Suppressor macrophage treated with lipopolysaccharide for 1 hour (primary cell): ENCODE measurements around the gene KIF2B.
"Not testable (repeated sequence)": the region's sequence is repeated elsewhere in the genome, so short reads cannot be mapped to it uniquely, and the experiment has no call there.

Experiments
- DNase-seq, 3 donors: peaks; one replicate each; pipeline ENCODE4 v3.0.0-alpha.2; 2020 to 2022

KIF2B gene, protein sequence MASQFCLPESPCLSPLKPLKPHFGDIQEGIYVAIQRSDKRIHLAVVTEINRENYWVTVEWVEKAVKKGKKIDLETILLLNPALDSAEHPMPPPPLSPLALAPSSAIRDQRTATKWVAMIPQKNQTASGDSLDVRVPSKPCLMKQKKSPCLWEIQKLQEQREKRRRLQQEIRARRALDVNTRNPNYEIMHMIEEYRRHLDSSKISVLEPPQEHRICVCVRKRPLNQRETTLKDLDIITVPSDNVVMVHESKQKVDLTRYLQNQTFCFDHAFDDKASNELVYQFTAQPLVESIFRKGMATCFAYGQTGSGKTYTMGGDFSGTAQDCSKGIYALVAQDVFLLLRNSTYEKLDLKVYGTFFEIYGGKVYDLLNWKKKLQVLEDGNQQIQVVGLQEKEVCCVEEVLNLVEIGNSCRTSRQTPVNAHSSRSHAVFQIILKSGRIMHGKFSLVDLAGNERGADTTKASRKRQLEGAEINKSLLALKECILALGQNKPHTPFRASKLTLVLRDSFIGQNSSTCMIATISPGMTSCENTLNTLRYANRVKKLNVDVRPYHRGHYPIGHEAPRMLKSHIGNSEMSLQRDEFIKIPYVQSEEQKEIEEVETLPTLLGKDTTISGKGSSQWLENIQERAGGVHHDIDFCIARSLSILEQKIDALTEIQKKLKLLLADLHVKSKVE

GRCh38 chr17:53822764-53823163 is at the start of gene KIF2B:
TSS of gene KIF2B (plus strand) at chr17:53822927. CDS start at chr17:53823034, 107 bp downstream.
- no peak for DNase-seq

GRCh38 chr17:53780320-53780719 is 42.4 kb upstream of the KIF2B start:
- no peak for DNase-seq

DNA sequence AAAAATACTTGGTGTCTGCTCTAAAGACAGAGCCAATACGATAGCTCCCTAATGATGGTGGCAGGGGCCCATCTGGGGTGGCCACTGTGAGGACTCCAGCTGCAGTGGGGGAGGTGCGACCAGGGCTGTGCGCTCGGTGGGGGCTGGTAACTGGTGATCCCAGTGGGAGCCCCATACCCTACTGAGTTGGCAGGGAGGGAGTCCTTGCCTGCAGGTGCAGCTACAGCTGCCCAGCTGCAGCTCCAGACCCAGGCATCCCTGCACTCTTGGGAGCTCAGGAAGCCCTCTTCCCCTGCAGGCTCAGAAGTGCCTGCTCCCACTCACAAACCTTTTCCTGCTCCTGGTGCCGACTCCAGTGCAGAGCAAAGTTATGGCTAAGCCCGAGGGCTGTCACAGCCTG is 31.2 kb upstream of the KIF2B start:
- DNase-seq: no peak

- no peak for DNase-seq
Measured at GRCh38 chr17:53792451-53792850, 30.3 kb upstream of the KIF2B start.

GRCh38 chr17:53792997-53793396 is 29.7 kb upstream of the KIF2B start:
- no peak for DNase-seq

DNA sequence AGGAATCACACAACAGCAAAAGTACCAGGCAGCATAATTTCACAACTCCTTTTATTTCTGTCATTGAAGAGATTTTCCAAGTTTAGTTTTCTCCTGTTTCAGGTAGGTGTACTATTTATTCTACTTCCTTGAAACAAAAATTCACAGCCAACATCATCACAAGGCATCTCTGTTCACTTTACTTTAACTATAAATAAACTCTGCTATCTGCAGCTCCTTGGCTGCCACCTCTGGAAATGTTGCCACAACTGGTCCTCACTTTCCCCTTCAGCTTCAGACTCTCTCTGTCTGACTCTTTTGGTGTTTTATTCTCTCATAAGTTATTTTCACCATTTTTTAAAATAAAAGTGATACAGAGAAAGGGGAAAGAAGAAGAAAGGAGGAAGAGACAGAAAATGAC is 27.9 kb upstream of the KIF2B start:
- no peak for DNase-seq

DNA sequence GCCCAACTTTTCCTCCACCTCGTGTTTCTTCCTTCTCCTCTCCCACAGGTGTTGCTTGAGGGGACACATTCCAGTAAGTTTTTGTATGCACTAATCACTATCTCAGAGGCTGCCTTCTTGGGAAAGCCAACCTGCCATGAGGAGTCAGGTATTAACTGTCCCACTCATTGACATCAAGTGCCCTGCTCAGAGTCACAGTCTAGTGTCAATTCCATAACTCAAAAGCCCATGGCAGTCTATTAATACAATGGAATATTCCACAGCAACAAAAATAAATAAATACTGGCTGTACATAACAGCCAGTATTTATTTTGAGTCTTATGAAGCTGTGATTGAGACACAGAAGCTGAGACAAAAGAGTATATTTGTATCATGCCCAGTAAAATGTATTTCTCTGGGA is 26.1 kb upstream of the KIF2B start:
- no peak for DNase-seq

DNA sequence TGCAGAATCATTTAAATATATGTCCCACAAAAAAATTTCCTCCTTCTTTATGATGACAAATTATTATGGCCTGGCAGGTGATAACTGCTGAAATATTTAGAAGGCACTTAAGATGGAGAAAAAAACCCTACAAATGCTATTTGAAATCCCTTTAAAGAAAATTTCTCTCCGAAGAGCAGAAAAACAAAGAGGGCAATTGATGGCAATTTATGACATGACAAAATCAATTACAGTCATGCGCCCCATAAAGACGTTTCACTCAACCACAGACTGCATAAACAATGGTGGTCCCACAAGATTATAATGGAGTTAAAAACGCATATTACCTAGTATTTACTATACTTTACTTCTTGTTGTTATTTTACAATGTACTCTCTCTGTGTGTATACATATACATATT is 25.2 kb upstream of the KIF2B start:
- DNase-seq: no peak

DNA sequence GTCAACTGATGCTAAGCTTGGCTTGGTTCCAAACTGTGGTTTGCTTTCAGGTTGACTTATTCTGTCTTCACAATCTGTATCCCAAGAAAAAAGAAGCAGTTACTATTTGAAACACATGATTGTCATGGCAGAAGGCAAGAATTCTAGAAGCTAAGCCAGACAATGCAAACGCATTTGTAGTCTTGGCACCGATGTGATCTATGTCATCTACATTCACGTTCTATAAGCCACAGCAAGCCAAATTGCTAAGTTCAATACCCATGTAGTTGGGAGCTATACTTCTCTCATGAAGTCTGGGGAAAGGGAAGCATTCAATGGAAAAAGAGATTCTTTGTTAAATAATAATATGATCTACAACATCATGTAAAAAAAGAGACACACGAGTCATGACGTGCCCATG is 18.3 kb upstream of the KIF2B start:
- DNase-seq: no peak

GRCh38 chr17:53806473-53806872 is 16.3 kb upstream of the KIF2B start:
- no peak for DNase-seq

DNA sequence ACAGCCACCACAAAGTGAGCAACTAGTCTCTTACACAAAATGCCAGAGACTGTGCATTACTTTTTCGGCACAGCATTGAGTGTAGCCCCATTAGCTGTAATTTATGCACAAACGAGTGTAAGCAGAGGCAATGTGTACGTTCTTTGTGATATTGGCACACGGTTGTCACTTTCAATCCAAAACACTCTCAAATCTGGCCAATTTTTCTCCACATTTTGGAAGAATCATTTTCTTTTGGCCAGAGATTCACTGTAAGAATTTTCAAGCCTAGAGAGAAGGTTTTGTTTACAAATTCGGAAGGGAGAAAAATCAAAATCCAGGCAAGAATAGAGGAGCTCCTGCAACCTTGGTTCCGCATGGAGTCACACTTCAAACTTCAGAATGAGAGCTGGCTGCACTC is 15.4 kb upstream of the KIF2B start:
- DNase-seq: no peak

- DNase-seq: no peak
Measured at GRCh38 chr17:53818271-53818670, 4.5 kb upstream of the KIF2B start.

DNA sequence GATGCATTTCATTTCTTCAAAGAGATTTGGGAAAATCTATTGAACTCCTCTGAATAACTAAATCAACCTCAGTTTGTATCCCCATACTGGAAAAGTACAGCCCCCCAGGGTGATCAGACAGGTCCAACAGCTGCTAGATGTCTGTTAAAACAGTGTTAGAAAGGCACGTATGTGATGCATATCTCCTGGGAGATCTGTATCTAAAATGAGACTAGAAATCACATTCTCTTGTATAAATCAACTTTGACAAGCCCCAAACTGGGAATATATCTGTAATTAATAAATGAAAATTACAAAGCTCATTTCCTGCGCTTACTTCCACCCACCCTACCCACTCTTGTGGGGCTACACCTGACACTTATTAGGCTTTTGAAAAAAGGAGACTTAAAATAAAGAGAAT is 3.8 kb upstream of the KIF2B start:
- DNase-seq: no peak

DNA sequence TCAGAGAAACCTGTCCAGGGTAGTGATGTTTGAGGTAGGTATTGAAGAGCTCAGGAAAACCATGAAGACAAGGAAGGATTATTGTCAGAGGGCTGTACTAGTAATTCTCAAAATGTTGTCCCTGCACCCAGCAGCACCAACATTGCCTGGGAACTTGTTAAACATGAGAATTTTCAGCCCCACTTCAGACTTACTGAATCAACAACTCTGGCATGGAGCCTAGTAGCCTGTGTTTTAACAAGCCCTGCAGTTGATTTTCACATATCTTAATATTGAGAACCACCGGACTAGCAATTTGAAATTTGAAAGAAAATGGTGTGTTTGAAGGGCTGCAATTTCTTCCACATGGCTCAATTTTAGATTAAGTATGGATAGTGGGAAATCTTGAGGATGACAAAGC is 2.8 kb upstream of the KIF2B start:
- no peak for DNase-seq

DNA sequence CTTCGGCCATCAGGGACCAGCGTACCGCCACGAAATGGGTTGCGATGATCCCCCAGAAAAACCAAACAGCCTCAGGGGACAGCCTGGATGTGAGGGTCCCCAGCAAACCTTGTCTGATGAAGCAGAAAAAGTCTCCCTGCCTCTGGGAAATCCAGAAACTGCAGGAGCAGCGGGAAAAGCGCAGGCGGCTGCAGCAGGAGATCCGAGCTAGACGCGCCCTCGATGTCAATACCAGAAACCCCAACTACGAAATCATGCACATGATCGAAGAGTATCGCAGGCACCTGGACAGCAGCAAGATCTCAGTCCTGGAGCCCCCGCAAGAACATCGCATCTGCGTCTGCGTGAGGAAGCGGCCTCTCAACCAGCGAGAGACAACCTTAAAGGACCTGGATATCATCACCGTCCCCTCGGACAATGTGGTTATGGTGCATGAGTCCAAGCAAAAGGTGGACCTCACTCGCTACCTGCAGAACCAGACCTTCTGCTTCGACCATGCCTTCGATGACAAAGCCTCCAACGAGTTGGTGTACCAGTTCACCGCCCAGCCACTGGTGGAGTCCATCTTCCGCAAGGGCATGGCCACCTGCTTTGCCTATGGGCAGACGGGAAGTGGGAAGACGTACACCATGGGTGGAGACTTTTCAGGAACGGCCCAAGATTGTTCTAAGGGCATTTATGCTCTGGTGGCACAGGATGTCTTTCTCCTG is 769 bp downstream of the KIF2B start:
- no peak for DNase-seq

GRCh38 chr17:53834771-53835170 is 12.0 kb downstream of the KIF2B start:
- DNase-seq: not testable (repeated sequence)

DNA sequence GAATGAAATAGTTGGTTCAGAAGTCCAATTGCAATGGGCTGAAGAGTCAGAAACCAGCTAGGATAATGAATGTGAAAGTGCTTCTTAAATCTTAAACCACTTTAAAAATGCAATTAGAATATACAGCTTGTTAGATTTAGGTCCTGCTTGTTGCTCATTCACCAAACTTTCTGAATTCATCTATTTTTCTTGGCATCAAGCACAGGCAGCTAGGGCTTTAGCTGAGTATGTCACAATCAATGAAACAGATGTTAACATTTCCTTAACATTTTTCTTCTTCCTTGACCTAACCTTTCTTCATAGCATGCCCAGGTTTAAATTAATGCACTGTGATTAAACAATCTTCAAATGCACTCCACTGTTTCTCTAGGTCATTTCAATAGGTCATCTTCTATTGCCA is 14.4 kb downstream of the KIF2B start:
- DNase-seq: no peak

DNA sequence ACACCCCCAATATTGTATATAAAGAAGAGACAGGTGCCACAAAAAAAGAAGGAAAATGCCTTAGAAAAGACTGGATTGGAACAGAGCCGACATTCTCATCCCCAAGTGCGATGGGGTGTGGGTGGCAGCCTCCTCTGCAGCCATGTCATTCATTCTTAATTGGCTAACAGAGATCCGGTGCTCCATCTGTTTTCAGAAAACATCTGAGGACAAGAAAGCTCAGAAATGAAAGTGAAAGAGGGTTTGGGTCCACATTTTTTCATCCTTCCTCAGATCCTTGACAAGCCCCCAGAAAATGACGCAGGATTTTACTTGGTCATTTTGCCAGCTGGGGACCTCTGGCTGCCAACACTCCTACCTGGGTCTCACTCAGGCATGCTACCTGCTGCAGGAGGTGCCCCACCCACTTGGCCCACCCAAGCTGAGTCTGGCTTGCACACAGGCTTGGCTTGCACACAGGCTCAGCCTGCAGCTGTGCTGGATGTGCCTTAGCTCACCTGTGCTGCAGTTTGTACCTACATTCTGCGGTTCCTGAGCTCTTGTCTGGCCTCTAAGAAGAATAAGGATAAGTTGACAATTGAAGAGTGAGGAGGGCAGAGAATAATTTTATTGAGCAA is 21.9 kb downstream of the KIF2B start:
- DNase-seq: no peak

GRCh38 chr17:53871128-53871527 is 48.4 kb downstream of the KIF2B start:
- DNase-seq: not testable (repeated sequence)
